VCaP (cell line): ENCODE data around the gene SUSD1.

Source experiments
- H3K27ac ChIP-seq: fragments of 450-650 bp; 2 replicates; pipeline ENCODE4 v1.5.1; 2017
- TF ChIP-seq, protein P1 (sequence below): fragments of 450-650 bp; conservative IDR thresholded peaks from 2 replicates; pipeline ENCODE4 v1.5.1; 2017; ENCODE audit warnings: mild to moderate bottlenecking, moderate library complexity

Gene SUSD1

DNA sequence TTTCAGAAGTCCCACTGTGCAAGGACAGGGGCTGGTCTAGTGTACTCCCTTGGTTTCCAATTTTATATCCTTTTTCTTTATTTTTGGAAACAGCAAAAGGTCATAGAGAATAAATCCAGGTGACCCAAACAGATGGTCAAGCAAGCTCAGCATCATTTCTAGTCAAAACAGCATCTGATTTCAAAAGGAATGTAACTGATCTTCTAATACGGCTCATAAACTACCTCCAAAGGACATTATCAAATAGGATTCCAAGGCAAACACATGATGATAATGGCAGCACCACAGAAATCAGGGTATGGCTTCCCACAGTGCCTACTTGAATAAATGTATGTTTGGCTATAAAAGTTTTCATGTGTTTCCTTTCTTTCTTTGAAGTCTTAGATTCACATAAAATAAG is 57.1 kb downstream of the SUSD1 start:
- no peak overlapping the region; the same call in 1 of the 2 replicates for H3K27ac ChIP-seq
- TF ChIP-seq, protein P1, sequence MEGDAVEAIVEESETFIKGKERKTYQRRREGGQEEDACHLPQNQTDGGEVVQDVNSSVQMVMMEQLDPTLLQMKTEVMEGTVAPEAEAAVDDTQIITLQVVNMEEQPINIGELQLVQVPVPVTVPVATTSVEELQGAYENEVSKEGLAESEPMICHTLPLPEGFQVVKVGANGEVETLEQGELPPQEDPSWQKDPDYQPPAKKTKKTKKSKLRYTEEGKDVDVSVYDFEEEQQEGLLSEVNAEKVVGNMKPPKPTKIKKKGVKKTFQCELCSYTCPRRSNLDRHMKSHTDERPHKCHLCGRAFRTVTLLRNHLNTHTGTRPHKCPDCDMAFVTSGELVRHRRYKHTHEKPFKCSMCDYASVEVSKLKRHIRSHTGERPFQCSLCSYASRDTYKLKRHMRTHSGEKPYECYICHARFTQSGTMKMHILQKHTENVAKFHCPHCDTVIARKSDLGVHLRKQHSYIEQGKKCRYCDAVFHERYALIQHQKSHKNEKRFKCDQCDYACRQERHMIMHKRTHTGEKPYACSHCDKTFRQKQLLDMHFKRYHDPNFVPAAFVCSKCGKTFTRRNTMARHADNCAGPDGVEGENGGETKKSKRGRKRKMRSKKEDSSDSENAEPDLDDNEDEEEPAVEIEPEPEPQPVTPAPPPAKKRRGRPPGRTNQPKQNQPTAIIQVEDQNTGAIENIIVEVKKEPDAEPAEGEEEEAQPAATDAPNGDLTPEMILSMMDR: no peak

DNA sequence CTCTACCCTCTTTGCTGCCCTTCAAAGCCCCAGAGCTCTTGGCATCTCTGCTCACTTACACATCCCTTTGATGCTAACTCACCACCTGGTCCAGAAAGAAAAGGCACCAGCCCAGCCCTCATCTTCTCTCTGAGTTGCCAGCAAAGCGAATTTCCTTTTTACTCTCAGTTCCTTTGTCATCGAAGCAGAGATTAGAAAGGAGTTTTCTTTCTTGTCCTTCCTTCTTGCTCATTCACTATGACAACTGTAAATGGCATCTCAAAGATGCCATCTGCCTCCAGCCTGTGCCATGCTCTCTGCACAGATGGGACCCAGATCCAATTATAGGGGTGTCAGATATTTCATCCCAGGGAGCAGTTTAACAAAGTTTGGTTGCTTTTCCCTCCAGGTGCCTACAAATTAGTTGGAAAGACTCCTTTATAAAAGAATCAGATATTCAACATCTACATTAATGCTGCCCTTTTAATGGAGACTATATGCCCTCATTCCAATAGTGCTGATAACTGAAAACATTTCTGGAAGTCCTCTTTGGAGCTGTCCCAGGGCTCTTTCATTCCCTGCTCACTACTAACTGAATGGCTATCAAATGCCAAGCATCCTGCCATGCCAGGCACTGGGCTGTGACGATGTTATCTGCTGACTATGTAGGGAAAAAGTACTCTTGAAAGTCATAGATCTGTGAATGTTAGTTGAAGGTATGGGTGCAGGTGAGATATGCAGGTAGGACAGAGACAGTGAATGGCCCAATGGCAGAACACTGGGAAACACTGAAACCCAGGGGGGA is 58.9 kb downstream of the SUSD1 start:
- TF ChIP-seq, protein P1: no peak

DNA sequence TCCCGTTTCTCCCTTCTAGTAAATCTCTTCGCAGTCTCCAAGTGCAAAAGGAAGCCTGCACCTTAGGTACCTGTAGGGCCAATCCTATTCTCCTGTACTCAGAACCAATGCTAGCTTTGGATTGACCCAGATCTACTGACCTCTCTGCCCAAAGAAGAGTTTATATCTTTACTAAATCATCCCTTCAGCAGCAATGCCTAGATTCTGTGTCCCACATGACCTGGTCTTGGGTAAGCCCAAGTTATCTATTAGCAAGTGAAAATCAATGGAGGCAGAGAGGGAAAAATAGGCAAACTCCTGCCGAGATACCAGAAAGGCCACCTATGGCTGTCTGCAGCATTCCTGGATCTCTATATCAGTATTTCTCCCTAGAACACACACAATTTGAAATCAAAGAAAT is 60.0 kb downstream of the SUSD1 start:
- H3K27ac ChIP-seq: no peak overlapping the region
- TF ChIP-seq, protein P1: no peak

More for the DNA sequence above, 58.9 kb downstream of the SUSD1 start:
- no peak overlapping the region for H3K27ac ChIP-seq

DNA sequence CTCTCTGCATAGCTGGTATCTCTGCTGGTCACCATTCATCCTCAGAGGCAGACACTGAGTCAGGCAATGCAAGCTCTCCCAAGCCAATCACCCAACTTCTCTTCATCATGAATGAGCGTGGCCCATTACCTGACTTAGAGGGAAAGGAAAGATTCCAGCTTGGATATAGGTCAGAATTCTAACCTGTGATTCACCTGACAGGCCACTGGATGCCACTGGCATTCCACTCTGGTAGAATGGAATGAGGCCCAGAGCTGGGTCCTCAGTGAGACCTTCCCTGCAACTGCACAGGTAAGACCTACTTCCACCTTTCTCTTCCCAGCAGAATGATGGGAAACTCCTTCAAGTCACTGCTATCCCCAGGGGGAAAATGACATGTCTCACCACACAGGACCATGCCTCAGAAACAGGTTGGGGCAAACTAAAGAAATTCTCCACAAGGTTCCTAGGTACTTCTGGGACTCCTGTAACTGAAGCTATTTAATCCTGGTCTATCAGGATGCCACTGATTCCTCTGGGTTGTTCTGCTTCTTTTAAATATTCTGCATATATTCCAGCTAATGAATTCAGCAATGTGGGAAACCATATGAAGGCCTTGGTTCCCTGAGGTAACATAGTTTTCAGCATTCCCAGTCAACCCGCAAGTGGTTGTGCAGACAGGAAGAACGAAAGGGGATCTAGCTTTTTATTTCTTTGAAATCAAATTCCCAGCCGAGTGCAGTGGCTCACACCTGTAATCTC is 62.0 kb downstream of the SUSD1 start:
- H3K27ac ChIP-seq: peak overlapping the region; percentile 2; the same call in 1 of the 2 replicates
- TF ChIP-seq, protein P1: peak; percentile 98

DNA sequence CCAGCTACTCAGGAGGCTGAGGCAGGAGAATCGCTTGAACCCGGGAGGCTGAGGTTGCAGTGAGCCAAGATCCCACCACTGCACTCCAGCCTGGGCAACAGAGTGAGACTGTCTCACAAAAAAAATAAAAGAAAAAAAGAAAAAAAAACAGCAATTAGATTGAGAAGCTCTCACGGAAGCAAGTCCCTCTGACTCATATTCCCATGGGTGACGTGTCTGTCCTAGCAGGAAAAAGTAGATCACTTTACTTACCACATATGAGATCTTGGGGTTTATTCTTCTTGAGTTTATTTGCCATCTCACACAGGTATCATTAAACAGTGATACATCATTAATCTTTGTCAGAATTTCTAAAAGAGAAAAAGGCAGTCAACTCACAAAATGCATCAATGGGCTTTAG is 62.6 kb downstream of the SUSD1 start:
- TF ChIP-seq, protein P1: no peak
- H3K27ac ChIP-seq: no peak overlapping the region

DNA sequence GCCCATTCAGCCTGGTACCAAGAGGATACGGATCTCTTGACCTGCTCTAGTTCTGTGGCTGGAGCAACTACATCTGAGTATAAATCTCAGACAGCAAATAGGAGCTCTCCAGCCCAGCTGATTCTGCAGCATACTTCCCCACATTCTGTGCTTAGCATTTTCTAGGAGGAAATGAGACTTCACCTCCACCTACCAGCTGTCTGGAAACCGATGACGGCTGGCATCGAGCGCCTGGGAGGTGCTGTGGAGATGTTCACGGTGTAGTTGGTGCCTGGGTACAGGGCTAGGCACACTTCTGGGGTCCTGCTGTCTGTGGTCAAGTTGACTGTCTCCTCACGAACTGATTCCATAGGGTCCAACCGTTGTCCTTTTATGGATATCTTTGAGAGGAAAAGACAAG is 63.6 kb downstream of the SUSD1 start:
- TF ChIP-seq, protein P1: no peak
- H3K27ac ChIP-seq: no peak overlapping the region

DNA sequence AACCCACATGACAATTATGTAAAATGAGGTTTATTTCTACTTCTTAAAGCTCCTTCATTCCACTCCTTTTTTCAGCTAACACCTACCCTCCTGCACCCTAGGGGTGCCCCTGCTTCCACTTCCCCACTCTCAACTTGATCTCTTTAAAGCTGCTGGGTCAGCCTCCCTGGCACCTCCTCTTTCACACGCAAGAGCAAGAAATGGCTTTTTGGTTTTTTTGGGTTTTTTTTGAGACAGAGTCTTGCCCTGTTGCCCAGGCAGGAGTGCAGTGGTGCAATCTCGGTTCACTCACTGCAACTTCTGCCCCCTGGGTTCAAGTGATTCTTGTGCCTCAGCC is 64.4 kb downstream of the SUSD1 start:
- H3K27ac ChIP-seq: no peak overlapping the region
- TF ChIP-seq, protein P1: no peak
